Measurements from ENCODE around the gene ROR1. TPM values are rescaled to one million over a fixed set of nuclear protein-coding genes. Genes with fewer than 3 reads are reported as not detected.

The ROR1 gene
- total RNA-seq, 1 experiment from 2014 or later: 2.7 TPM

- ATAC-seq: no peak
- TF ChIP-seq CEBPB (IDR thresholded peaks at IDR 0.05; ENCODE audit: low read depth): no peak
- TF ChIP-seq TCF7L2 (IDR thresholded peaks at IDR 0.05; ENCODE audit: borderline replicate concordance, extremely low read depth, insufficient read depth, insufficient read length): no peak
Measured at GRCh38 chr1:64175639-64176038, 401.8 kb downstream of the ROR1 start.

GRCh38 chr1:64176659-64177058, 402.8 kb downstream of the ROR1 start:
- no peaks in the 10 kb centered on the region for H3K36me3 ChIP-seq (ENCODE audit: control insufficient read depth in 1 of 2, insufficient read depth in 2 of 2, low read length in 2 of 2)
- H3K9me2 ChIP-seq (ENCODE audit: insufficient read depth): no peaks in the 10 kb centered on the region
- H3K27me3 ChIP-seq (ENCODE audit: insufficient read depth, low read length): no peaks in the 10 kb centered on the region
- H3K4me2 ChIP-seq (ENCODE audit: low read length): no peak overlapping the region
- no peaks in the 10 kb centered on the region for H3K9me3 ChIP-seq (ENCODE audit: control insufficient read depth in 1 of 2, insufficient read depth in 1 of 2, low read depth in 1 of 2, low read length in 2 of 2)
- no peaks in the 10 kb centered on the region for H3K79me2 ChIP-seq (ENCODE audit: insufficient read depth, low read length)
- RAD21 ChIA-PET (ENCODE audit: low non-redundant PET in 1 of 2, low total read pairs in 2 of 2, uncharacterized antibody in 2 of 2, unreplicated experiment in 2 of 2): no interaction called here
- H2AFZ ChIP-seq (ENCODE audit: low read depth, low read length, poor library complexity, severe bottlenecking): no peak overlapping the region
- no peak for DNase-seq (ENCODE audit: low read depth, low spot score)
- H4K20me1 ChIP-seq (ENCODE audit: insufficient read depth): no peaks in the 10 kb centered on the region
- ATAC-seq: no peak
- H3K4me3 ChIP-seq (replicated peaks in 1 of 2; ENCODE audit: low read depth in 1 of 2, low read length in 2 of 2): no peak overlapping the region
- H3K4me1 ChIP-seq (ENCODE audit: control insufficient read depth in 1 of 2, insufficient read depth in 2 of 2, low read length in 2 of 2): peaks cover 4 to 15% of the 10 kb centered on the region in 2 experiments; a peak in 3 of 4 replicates
- TF ChIP-seq SIN3A (IDR thresholded peaks at IDR 0.05; ENCODE audit: low read depth): no peak
- TF ChIP-seq POLR2A (IDR thresholded peaks at IDR 0.05; ENCODE audit: borderline replicate concordance, extremely low read depth, insufficient read depth, insufficient read length): no peak
- no peak for TF ChIP-seq YY1 (IDR thresholded peaks at IDR 0.05; ENCODE audit: extremely low read depth, insufficient replicate concordance, low read depth, low read length)
- TF ChIP-seq FOSL1 (IDR thresholded peaks at IDR 0.05; ENCODE audit: low read depth): no peak
- no peak for TF ChIP-seq ZNF274 (IDR thresholded peaks at IDR 0.05; ENCODE audit: low read depth, low read length)
- TF ChIP-seq SRF (IDR thresholded peaks at IDR 0.05; ENCODE audit: low read depth): no peak
- TF ChIP-seq ZFX (IDR thresholded peaks at IDR 0.05): no peak
- TF ChIP-seq ATF3 (IDR thresholded peaks at IDR 0.05): no peak
- TF ChIP-seq EGR1 (IDR thresholded peaks at IDR 0.05; ENCODE audit: low read depth): no peak
- no peak for TF ChIP-seq ZBTB33 (IDR thresholded peaks at IDR 0.05; ENCODE audit: extremely low read depth, insufficient replicate concordance, low read length)
- no peak for TF ChIP-seq ELF1 (IDR thresholded peaks at IDR 0.05; ENCODE audit: borderline replicate concordance, low read depth)
- POLR2A ChIA-PET: no interaction called here
- no peak overlapping the region for H3K27ac ChIP-seq (ENCODE audit: low read depth, low read length)
- CTCF ChIA-PET: no interaction called here
- intact Hi-C loops (cut with micrococcal nuclease): no loop called here
- BruUV-seq (replicated peaks): no TSS peak
- H3K9ac ChIP-seq (ENCODE audit: low read length): no peak overlapping the region

More at GRCh38 chr1:64175639-64176038, 401.8 kb downstream of the ROR1 start:
- Histone ChIP-seq H4K20me1 (ENCODE audit: insufficient read depth) (no peaks in the 10 kb centered on the region), H3K4me3 (replicated peaks in 1 of 2; ENCODE audit: low read depth in 1 of 2, low read length in 2 of 2) (no peak overlapping the region), H3K4me2 (ENCODE audit: low read length) (no peak overlapping the region), H3K36me3 (ENCODE audit: control insufficient read depth in 1 of 2, insufficient read depth in 2 of 2, low read length in 2 of 2) (no peaks in the 10 kb centered on the region), H3K79me2 (ENCODE audit: insufficient read depth, low read length) (no peaks in the 10 kb centered on the region), H3K27me3 (ENCODE audit: insufficient read depth, low read length) (no peaks in the 10 kb centered on the region), H3K4me1 (ENCODE audit: control insufficient read depth in 1 of 2, insufficient read depth in 2 of 2, low read length in 2 of 2) (peaks cover 4 to 21% of the 10 kb centered on the region in 2 experiments; a peak in 3 of 4 replicates), H3K9me2 (ENCODE audit: insufficient read depth) (no peaks in the 10 kb centered on the region), H3K9me3 (ENCODE audit: control insufficient read depth in 1 of 2, insufficient read depth in 1 of 2, low read depth in 1 of 2, low read length in 2 of 2) (no peaks in the 10 kb centered on the region), H3K9ac (ENCODE audit: low read length) (no peak overlapping the region), H2AFZ (ENCODE audit: low read depth, low read length, poor library complexity, severe bottlenecking) (no peak overlapping the region), H3K27ac (ENCODE audit: low read depth, low read length) (no peak overlapping the region)
- no TSS peak for BruUV-seq (replicated peaks)
- intact Hi-C loops (cut with micrococcal nuclease): no loop called here
- CTCF ChIA-PET: no interaction called here
- RAD21 ChIA-PET (ENCODE audit: low non-redundant PET in 1 of 2, low total read pairs in 2 of 2, uncharacterized antibody in 2 of 2, unreplicated experiment in 2 of 2): no interaction called here
- no peak for DNase-seq (ENCODE audit: low read depth, low spot score)
- POLR2A ChIA-PET: no interaction called here

Measured in HCT116 (cell line).